NCI-H345 treated with DMSO at 0.1 percent for 48 hours (cell line): Measurements from ENCODE around the gene HES4.
A peak's percentile ranks its signal among the peaks of the same experiment; 100 is the strongest.
"Not testable (repeated sequence)": the region's sequence is repeated elsewhere in the genome, so short reads cannot be mapped to it uniquely, and the experiment has no call there.

Experiments
- DNase-seq: peaks from one replicate; lab custom pipeline; 2025; ENCODE audit not compliant: unreplicated experiment; lab: John Stamatoyannopoulos, UW

Gene HES4

DNA sequence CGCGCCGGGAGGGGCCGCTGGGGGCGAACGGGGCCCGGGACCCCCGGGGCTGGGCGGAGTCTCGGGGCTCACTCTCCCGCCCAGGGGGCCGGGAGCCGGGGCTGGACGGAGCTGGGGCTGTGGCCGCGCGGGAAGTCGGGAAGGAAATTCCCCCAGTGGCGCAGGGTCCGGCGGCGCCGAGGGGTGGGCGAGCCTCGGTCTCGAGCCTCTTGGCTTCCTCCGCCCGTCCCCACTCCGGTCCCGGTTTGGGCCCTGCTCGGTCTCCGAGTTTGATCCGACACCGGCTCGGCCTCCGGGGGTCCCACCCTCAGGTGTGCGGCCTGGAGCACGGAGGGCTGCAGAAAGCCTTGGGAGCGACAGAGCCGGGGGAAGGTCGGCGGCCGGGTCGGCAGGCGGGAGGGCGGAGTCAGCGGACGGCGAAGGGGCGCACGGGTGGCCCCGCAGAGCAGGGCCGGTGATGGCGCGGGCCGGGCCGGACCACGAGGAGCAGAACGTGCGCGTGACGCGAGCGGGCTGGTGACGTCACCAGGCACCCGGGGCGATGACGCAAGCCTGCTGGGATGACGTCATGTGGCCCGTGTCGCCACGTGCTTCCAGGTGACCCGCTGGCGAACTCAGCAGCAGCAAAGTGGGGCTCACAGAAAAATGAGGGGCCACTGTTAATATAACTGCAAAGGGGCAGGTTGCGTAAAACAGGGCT, 610 bp upstream of the HES4 start:
- DNase-seq = no peak

DNA sequence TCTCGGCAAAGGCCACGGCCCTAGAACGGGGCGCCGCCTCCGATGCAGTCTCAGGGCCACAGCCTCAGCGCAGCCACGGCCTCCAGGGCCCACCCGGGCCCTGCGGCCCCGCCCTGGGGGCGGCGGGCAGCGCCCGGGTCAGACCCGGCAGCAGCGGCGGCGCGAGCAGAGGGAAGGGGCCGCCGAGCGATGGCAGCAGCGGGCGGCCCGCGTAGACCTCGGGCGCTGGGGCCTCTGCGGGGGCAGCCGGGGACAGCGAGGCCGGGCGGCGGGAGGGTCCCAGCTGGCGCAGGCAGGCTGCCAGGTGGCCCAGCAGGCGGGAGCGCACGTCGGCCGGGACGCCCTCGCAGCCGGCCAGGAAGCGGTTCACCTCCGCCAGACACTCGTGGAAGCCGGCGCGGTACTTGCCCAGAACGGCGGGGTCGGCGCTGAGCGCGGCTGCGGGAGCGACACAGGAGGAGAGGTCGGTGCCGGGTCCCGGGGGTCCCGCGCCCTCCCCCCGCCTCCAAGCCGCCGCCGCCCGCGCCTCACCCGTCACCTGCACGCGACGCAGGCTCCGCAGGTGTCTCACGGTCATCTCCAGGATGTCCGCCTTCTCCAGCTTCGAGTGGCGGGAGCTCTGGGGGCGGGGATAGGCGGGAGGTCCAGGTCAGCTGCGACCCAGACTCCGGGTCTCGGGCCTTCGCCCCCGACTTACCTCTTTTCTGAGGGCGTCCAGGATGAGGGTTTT, 737 bp downstream of the HES4 start:
- DNase-seq = no peak

GRCh38 chr1:998745-998994, 1.2 kb downstream of the HES4 start:
- DNase-seq = no peak

DNA sequence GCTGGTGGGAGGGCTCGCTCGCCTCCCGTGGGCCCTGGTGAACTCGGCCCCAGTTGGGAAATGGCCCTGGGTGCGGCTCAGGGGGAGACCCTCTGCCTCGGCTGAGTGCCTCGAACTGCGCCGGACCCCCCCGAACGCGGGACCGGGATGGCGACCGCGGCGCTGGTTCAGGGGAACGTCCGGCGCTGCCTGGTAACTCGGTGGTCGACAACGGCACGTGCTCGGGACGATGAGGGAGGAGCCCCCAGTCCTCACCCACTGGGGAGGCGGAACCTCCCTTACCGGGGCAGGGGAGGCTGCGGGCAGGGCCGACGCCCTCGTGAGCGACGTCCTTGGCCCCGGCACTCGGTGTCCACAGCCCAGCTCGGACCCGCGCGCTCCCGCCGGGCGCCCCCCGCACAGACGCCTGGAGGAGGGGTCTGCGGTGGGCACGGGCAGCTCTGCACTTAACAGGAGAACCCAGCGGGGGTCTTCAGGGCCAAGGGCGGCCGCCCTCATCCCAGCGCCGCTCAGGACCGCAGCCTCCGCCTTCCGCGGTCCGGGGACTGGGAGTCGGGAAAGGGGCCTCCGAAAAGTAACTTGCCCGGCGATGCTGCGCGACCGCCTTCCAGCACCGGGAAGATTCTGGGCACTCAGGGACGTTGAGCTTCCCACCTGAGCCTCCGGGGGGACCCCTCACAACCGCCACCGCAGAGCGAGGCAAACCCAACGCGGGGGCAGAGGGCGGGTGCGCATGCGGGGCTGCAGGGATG, 1.7 kb downstream of the HES4 start:
- DNase-seq = no peak

GRCh38 chr1:997713-997992, 2.2 kb downstream of the HES4 start:
- no peak for DNase-seq

DNA sequence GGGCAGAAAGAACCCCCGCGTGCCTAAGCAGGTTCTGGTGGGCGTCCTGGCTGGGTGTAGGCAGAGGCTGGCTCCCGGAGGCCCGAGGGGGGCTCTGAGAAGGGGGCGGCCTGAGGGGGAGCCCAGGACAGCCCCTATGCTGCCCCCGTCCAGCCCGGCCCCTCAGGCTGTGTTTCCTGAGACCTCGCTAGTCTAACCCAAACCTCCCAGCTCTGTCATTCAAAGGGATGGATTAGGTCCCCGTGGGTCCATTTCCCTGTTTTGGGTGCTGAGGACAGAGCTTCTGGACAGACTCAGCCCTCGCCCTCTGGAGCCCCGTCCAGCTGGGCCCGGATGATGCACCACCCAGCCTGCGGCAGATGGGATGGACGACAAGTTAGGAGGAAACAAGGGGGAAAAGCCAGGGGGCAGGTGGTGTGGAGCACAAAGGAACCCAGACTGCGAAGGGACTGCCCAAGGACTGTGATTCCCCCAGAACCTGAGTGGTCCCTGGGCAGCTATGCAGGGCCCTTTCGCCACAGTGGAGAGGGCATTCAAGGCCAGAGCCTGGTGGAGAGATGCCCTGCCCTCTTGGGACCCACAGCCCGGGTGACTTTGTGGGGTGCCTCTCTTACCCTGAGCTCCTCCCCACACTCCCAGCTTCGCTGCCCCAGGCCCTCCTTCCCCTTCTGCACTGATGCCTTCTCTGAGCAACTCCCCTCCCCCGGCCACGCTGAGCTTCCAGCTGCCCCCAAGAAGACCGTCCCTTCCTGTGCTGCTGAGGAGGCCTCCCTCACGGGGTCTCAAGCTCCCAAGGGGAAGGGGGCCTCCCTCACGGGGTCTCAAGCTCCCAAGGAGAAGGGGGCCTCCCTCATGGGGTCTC, 2.8 kb downstream of the HES4 start:
- no peak for DNase-seq

DNA sequence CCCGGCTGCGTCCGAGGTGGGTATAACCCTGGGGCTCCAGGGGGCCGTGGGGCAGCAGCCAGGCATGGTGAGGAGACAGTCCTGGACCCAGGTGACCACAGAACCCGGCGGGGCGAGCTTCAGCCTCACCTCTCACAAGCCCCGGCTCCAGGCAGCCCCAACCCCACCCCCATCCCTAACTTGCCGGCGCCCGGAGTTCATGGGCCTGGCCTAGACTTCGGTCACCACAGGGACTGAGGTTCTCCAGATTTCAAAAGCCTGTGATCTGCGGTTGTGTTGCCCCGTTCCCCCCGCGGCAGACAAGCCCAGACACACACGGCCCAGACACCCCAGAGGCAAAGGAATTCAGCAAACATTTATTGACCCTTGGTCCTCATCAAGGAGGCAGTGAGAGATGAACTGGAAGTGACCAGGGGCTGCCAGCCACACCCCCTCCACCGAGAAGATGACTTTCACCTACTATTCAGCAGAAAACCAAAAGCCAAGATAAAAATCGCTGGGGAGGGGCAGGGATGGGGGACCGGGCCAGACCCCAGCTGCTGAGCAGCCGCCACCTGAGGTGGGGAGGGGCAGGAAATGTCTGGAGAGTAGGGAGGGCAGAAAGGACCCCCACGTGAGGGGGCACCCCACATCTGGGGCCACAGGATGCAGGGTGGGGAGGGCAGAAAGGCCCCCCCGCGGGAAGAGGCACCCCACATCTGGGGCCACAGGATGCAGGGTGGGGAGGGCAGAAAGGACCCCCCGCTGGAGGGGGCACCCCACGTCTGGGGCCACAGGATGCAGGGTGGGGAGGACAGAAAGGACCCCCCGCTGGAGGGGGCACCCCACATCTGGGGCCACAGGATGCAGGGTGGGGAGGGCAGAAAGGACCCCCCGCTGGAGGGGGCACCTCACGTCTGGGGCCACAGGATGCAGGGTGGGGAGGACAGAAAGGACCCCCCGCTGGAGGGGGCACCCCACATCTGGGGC, 3.9 kb downstream of the HES4 start:
- no peak for DNase-seq

- not testable (repeated sequence) for DNase-seq
Observed at GRCh38 chr1:994546-994945, 5.4 kb downstream of the HES4 start.

- no peak for DNase-seq
Observed at GRCh38 chr1:993379-993995, 6.4 kb downstream of the HES4 start.

DNA sequence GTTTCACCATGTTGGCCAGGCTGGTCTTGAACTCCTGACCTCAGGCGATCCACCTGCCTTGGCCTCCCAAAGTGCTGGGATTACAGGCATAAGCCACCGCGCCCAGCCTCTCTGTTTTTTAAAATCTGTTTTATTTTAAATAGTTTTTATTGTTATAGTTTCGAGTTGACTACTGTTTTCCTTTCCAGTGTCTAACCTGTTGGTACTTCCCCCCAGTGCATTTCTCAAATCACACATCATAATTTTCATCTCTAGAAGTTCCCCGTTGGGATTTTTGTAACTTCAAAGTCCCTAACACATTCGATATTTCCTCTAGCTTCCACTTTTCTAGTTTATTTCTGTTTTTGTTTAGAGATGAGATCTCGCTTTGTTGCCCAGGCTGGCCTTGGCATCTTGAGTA, 7.5 kb downstream of the HES4 start:
- no peak for DNase-seq

DNA sequence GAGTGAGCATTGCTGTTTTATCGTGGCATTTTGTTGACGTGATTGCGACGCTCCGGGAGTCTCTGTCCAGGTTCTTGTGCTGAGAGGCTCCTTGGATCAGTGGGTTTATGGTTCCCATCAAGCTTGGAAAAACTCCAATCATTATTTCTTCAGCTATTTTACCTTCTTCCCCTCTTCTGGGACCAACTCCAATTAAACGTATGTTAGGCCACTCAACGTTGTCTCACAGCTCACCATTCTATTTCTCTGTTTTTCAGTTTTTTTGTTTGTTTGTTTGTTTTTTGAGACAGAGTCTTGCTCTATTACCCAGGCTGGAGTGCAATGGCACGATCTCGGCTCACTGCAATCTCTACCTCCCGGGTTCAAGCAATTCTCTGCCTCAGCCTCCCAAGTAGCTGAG, 8.0 kb downstream of the HES4 start:
- no peak for DNase-seq

- not testable (repeated sequence) for DNase-seq
Observed at GRCh38 chr1:991275-991674, 8.6 kb downstream of the HES4 start.

- not testable (repeated sequence) for DNase-seq
Observed at GRCh38 chr1:988061-988460, 11.8 kb downstream of the HES4 start.

DNA sequence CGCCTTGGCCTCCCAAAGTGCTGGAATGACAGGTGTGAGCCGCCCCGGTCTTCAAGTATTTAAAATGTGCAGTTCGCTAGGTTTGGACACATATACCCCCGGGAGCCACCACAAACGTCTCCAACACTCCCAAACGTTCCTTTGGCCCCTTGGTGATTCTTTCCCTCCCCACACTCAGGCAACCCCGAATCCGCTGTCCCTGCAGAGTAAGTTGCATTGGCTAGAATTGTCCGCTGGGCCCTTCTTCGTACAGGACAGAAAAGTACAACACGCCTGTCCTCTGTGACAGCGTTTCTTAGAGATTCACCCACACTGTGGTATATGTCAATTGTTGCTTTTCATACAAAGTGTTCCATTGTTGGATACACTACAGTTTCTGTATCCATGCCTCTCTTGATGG, 14.8 kb downstream of the HES4 start:
- no peak for DNase-seq

- DNase-seq = no peak
Observed at GRCh38 chr1:984476-984814, 15.5 kb downstream of the HES4 start.

GRCh38 chr1:983798-984475, 16.0 kb downstream of the HES4 start:
- peak; percentile 11 for DNase-seq

GRCh38 chr1:982765-983436, 17.0 kb downstream of the HES4 start:
- DNase-seq = no peak

DNA sequence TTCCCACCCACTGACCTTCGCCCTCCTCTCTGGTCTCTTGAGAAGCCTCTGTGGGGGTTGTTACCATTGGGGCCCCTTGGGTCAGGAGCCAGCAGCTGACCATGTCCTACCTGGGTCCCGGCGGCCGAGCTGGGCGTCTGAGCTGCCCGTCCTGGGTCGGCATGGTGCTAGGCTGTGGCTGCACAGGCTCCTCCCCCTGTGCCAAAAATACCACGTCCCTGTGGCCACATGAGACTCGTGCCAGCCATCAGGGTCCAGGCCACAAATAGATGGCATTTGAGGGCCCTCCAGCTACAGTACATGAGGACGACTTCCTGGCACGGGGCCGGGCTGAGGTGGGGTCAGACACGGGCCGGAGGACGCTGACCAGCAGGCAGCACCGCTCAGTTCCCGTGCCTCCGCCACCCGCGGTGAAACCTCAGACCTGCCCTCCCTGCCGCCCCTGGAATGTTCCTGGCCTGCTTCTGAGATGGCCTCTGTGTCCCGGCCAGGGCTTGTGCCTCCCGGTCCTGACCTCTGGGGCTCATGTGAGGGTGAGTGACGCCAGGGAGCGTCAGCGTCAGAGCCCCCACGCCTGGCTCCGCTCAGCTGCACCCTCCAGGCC, 17.8 kb downstream of the HES4 start, which contains the start of gene PERM1:
TSS of gene PERM1 (minus strand) at position 139 of the 604 bp plus-strand sequence. CDS start 1,064 bp downstream, outside the sequence.
- no peak for DNase-seq
